ENCODE data around the gene RAPGEF2.

- TF ChIP-seq, protein P1, sequence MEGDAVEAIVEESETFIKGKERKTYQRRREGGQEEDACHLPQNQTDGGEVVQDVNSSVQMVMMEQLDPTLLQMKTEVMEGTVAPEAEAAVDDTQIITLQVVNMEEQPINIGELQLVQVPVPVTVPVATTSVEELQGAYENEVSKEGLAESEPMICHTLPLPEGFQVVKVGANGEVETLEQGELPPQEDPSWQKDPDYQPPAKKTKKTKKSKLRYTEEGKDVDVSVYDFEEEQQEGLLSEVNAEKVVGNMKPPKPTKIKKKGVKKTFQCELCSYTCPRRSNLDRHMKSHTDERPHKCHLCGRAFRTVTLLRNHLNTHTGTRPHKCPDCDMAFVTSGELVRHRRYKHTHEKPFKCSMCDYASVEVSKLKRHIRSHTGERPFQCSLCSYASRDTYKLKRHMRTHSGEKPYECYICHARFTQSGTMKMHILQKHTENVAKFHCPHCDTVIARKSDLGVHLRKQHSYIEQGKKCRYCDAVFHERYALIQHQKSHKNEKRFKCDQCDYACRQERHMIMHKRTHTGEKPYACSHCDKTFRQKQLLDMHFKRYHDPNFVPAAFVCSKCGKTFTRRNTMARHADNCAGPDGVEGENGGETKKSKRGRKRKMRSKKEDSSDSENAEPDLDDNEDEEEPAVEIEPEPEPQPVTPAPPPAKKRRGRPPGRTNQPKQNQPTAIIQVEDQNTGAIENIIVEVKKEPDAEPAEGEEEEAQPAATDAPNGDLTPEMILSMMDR (IDR thresholded peaks at IDR 0.05): no peak
- TF ChIP-seq POLR2A (IDR thresholded peaks at IDR 0.05): no peak
These were observed 252.6 kb downstream of the RAPGEF2 start for GRCh38 chr4:159355466-159355865.

Data from testis (tissue), 2 donors.